Keratinocyte (primary cell): ENCODE data around the gene PFAS.

Source experiments
- CTCF ChIP-seq, 3 experiments: IDR thresholded peaks in 1 of 3; conservative IDR thresholded peaks in 1 of 3; optimal IDR thresholded peaks in 1 of 3; 2 replicates in 2 of 3; 3 replicates in 1 of 3; pipeline versions ENCODE3 to v1.5.1; 2011; ENCODE audit warnings: low read length in 3 of 3, mild to moderate bottlenecking in 3 of 3, moderate library complexity in 2 of 3, control low read depth in 1 of 3, inconsistent platforms in 1 of 3; ENCODE audit not compliant: insufficient read depth in 2 of 3; ENCODE audit errors: extremely low read depth in 1 of 3
- EZH2 ChIP-seq: IDR thresholded peaks from one replicate; pipeline ENCODE4 v1.6.1; 2012; ENCODE audit warnings: inconsistent platforms, mild to moderate bottlenecking, low read length, moderate library complexity

- no peak for TF ChIP-seq CTCF (optimal IDR thresholded peaks at IDR 0.05 in 1 of 3, IDR thresholded peaks at IDR 0.05 in 1 of 3, conservative IDR thresholded peaks at IDR 0.05 in 1 of 3; ENCODE audit: extremely low read depth in 1 of 3, insufficient read depth in 2 of 3, low read length in 3 of 3)
- no peak for TF ChIP-seq EZH2
Observed at GRCh38 chr17:8254881-8255280, 5.8 kb downstream of the PFAS start.
